NCI-H460 (cell line): ENCODE measurements around the gene RAB4A. TPM values are rescaled to one million over a fixed set of nuclear protein-coding genes. Genes with fewer than 3 reads are reported as not detected.

Experiments
- DNase-seq: peaks from one replicate; pipeline ENCODE4 v3.0.0-alpha.2; 2016; ENCODE audit warnings: low read depth; ENCODE audit errors: extremely low read depth
- total RNA-seq: library from RNA; depleted of rRNA; stranded (reverse); fragments of >200 nt; shearing (Covaris generic); gene quantifications from 2 replicates; pipeline ENCODE4 v1.2.3, GENCODE V29; 2014

Gene RAB4A
- total RNA-seq, 1 experiment from 2014 or later = 39.2 TPM

GRCh38 chr1:229293528-229294204, 22.8 kb downstream of the RAB4A start:
- DNase-seq = no peak

- no peak for DNase-seq
Observed at GRCh38 chr1:229295745-229296144, 24.8 kb downstream of the RAB4A start.

GRCh38 chr1:229296541-229296941, 25.6 kb downstream of the RAB4A start:
- no peak for DNase-seq

DNA sequence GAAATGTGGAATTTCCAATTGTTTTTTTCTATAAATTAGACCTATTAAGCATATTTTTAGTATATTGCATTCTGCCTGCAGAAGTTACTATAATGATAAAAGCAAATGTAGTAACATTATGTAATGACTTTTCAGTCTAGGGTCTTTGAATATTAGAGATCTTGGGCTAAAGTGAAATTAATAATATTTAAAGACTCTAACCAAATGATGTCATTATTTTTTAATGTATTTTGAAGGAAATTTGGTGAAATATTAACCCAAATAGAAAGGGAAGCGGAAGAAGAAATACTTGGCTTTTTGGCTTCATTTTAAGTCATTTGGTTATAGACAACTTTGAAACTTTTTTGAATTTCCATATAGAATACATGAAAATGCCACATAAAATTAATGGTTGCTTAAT, 26.8 kb downstream of the RAB4A start:
- no peak for DNase-seq

DNA sequence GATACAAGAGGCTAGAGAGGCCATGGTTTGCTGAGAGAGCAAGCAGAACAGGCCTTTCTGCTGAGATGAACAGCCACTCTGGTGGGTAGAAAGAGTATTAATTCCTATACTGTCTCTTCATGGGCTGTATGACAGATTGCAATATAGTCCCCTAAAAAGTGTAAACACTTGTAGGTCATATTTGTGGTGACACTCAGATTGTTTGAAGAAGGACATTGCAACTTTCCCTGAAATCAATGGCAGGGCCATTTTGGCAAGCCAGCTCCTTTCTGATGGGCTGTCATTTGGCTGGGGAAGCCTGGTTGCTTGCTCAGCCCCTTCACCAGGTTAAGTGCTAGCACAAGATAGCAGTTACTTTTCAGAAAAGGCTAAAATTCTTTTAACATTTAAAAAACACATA, 27.5 kb downstream of the RAB4A start:
- DNase-seq = no peak

- no peak for DNase-seq
Observed at GRCh38 chr1:229298887-229299503, 28.1 kb downstream of the RAB4A start.

GRCh38 chr1:229300099-229300757, 29.3 kb downstream of the RAB4A start:
- DNase-seq = no peak

DNA sequence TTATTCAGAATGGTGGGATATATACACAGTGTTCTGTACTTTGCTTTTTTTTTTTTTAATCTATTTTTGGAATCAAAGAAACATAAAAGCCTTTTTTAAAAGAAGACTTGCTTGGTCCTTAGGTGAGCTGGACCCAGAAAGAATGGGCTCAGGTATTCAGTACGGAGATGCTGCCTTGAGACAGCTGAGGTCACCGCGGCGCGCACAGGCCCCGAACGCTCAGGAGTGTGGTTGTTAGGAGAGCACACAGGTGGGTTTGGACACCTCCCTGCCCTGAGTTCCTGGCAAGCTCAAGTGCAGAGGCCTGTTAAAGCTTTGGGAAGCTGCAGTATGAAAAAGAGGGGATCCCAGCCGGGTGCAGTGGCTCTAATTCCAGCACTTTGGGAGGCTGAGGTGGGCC, 31.8 kb downstream of the RAB4A start:
- no peak for DNase-seq

- no peak for DNase-seq
Observed at GRCh38 chr1:229303855-229304254, 32.9 kb downstream of the RAB4A start.

- DNase-seq = no peak
Observed at GRCh38 chr1:229305392-229305791, 34.5 kb downstream of the RAB4A start.

GRCh38 chr1:229309074-229309473, 38.2 kb downstream of the RAB4A start:
- DNase-seq = no peak

- no peak for DNase-seq
Observed at GRCh38 chr1:229309684-229310083, 38.8 kb downstream of the RAB4A start.

- DNase-seq = no peak
Observed at GRCh38 chr1:229310833-229311232, 39.9 kb downstream of the RAB4A start.

- no peak for DNase-seq
Observed at GRCh38 chr1:229316166-229316565, 45.3 kb downstream of the RAB4A start.

- no peak for DNase-seq
Observed at GRCh38 chr1:229318056-229318455, 47.1 kb downstream of the RAB4A start.

- DNase-seq = no peak
Observed at GRCh38 chr1:229319487-229319886, 48.6 kb downstream of the RAB4A start.

DNA sequence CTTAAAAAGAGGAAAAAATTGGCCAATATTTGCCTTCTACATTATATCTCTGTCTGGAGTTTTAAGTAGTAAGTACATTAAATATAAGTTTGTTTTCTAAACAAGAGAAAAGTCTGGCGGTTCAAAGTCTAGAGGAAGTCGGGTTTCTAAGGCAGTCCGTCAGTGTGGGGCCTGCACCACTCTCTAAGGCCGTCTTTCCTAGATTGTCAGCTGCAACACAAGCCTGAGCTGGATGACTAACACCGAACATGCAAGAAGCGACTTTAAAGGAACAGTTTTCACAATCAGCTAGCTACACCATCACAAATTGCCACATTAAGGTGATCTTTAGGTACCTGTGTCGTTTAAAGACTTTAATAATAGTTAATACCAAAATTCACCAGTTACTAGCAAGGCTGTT, 52.3 kb downstream of the RAB4A start:
- no peak for DNase-seq

- DNase-seq = no peak
Observed at GRCh38 chr1:229323885-229324553, 53.1 kb downstream of the RAB4A start.

DNA sequence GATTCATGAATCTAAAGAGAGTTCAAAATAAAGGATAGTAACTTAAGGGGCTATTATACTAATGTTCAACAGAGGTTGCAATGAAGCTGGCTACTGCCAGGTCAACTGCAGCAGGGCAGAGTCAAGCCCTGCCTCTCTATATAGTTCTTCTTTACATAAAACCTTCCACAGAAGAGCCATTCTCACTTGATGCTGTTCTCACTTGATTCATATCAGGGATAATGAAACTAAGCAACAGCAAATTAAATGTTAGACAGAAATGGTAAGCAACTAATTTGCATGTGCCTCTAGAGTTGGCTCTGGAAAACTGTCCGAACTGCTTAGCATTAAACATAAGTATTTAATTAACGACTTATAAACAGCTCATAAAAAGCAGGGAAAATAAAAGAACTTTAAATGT, 54.5 kb downstream of the RAB4A start:
- DNase-seq = no peak

- DNase-seq = no peak
Observed at GRCh38 chr1:229325853-229326487, 55.1 kb downstream of the RAB4A start.

- no peak for DNase-seq
Observed at GRCh38 chr1:229326601-229327000, 55.7 kb downstream of the RAB4A start.
